ENCODE measurements around the gene GPX4.

GRCh38 chr19:1141944-1142343 is 38.1 kb downstream of the GPX4 start:
- TF ChIP-seq POLR2A (IDR thresholded peaks at IDR 0.05) (no peak), CTCF (IDR thresholded peaks at IDR 0.05) (no peak)

Data from thyroid gland (tissue), 4 donors.